GM12892 (cell line): Measurements from ENCODE around the gene SIPA1L3.

Experiments
- POLR2A ChIP-seq: IDR thresholded peaks from 2 replicates; pipeline ENCODE4 v1.6.1; 2011; ENCODE audit warnings: low read depth, low read length, control low read depth
- POLR2AphosphoS5 ChIP-seq: IDR thresholded peaks from 2 replicates; pipeline ENCODE4 v1.6.1; 2011; ENCODE audit warnings: low read depth, low read length, control low read depth

DNA sequence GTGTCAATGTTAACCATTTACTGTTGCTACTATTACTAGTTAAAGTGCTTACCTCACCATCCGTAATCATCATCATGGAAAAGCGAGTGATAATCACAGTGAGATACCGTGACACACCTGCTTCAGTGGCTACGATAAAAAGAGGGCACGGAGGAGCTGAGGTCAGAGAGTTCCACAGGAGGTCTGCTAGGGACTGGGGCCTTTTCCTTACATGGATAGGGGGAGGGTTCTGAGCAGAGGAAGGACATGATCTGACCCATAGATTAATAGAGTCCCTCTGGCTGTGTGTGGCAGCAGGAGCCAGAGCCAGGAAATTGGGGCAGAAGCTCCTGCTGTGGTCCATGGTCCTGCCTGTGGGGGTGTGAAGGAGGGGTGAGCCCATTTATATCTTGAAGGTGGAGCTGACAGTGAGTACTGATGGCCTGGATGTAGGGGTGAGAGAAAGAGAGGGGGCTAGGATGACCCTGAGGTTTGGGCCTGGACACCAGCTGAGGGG is 136.7 kb downstream of the SIPA1L3 start:
- no peak for TF ChIP-seq POLR2A
- no peak for TF ChIP-seq POLR2AphosphoS5
